GM06990 (cell line): ENCODE results near the gene HIPK2.
A peak's percentile ranks its signal among the peaks of the same experiment; 100 is the strongest.
"Not testable (repeated sequence)": the region's sequence is repeated elsewhere in the genome, so short reads cannot be mapped to it uniquely, and the experiment has no call there.

ENCODE experiments used
- DNase-seq: peaks from one replicate; pipeline ENCODE4 v3.0.0-alpha.2; 2011; ENCODE audit not compliant: insufficient read length; ENCODE audit errors: extremely low read depth
- H3K27me3 ChIP-seq: replicated peaks from 2 replicates; pipeline ENCODE4 v1.6.0; 2011; ENCODE audit warnings: low read length; ENCODE audit not compliant: control insufficient read depth, insufficient read depth
- H3K36me3 ChIP-seq: 2 replicates; pipeline ENCODE4 v1.5.1; 2011; ENCODE audit warnings: low read length; ENCODE audit not compliant: control insufficient read depth, insufficient read depth
- H3K4me3 ChIP-seq: replicated peaks from 2 replicates; pipeline ENCODE4 v1.5.1; 2011; ENCODE audit warnings: low read depth, mild to moderate bottlenecking, control low read depth, low read length
- TF ChIP-seq, protein P1 (sequence below): IDR thresholded peaks from 2 replicates; pipeline ENCODE4 v1.5.1; 2011; ENCODE audit warnings: low read length, control low read depth, mild to moderate bottlenecking, inconsistent platforms; ENCODE audit not compliant: insufficient read depth, poor library complexity, severe bottlenecking

HIPK2 gene

DNA sequence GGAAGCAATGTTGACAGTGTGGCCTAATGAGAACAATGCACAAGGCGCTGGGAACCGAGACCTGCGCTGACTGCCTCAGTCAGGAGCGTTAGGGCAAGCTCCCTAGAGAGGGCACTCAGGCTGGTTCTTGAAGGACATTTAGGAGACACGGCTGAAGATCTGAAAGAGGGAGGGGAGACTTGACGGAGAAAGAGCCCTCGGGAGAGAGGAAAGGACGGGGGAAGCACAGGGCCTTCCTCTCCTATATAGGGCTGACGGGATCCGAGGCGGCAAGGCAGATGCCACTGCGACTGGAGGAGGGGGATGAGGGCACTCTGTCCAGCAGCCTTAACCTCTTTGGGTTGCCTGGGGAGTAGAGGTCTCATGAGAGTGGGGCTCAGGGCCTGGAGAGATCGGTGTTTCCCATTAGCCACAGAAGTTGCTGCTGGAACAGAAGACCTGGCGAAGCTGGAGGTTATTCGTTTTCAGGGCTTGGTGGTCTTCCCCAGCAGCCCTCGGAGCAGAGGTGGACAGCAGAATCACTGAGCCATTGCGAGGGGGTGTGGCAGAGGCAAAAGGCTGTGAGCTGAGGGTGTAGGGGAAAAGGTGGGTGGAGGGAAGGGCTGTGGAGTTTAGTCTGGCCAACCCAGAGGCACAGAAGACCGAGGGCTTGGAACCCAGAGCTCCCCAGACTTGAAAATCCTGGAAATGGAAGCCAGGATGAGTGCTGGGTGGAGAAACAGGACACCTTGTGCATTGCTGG is 218.3 kb downstream of the HIPK2 start:
- Histone ChIP-seq H3K27me3 (no peaks in the 10 kb centered on the region), H3K36me3 (no peaks in the 10 kb centered on the region; the same call in none of the 2 replicates), H3K4me3 (no peak overlapping the region)
- TF ChIP-seq, protein P1, sequence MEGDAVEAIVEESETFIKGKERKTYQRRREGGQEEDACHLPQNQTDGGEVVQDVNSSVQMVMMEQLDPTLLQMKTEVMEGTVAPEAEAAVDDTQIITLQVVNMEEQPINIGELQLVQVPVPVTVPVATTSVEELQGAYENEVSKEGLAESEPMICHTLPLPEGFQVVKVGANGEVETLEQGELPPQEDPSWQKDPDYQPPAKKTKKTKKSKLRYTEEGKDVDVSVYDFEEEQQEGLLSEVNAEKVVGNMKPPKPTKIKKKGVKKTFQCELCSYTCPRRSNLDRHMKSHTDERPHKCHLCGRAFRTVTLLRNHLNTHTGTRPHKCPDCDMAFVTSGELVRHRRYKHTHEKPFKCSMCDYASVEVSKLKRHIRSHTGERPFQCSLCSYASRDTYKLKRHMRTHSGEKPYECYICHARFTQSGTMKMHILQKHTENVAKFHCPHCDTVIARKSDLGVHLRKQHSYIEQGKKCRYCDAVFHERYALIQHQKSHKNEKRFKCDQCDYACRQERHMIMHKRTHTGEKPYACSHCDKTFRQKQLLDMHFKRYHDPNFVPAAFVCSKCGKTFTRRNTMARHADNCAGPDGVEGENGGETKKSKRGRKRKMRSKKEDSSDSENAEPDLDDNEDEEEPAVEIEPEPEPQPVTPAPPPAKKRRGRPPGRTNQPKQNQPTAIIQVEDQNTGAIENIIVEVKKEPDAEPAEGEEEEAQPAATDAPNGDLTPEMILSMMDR, result no peak
- DNase-seq, result no peak

DNA sequence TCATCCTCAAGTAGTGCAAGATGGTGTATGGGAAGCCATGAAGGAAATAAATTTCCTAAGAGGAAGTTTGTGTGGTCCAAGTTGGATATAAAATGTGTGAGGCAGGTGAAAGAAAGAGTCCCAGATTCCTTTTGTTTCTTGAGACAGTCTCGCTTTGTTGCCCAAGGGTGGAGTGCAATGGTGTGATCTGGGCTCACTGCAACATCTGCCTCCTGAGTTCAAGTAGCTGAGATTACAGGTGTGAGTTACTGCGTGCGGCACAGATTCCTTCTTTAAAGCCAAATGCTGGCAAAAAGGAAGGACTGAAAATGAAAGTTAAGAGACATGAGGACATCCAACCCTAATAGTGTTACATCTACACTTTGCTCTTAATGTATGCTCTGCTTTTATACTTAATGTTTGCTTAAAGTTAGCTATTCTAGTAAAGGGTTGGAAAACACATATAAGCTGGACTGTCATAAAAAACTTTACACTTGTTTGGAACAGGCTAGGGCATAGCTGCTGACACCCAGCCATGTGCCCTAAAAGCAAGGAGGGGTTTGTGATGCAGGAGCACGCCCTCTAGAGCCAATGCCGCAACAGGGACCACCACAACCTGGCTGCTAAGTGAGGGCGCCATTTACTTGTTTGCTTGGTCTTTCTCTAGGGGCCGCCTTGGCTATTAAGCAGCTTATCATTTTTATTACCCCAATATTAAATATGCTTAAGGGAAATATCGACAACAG is 219.8 kb downstream of the HIPK2 start:
- TF ChIP-seq, protein P1, result no peak
- Histone ChIP-seq H3K4me3 (no peak overlapping the region), H3K27me3 (no peaks in the 10 kb centered on the region), H3K36me3 (no peaks in the 10 kb centered on the region; the same call in none of the 2 replicates)
- DNase-seq, result no peak

DNA sequence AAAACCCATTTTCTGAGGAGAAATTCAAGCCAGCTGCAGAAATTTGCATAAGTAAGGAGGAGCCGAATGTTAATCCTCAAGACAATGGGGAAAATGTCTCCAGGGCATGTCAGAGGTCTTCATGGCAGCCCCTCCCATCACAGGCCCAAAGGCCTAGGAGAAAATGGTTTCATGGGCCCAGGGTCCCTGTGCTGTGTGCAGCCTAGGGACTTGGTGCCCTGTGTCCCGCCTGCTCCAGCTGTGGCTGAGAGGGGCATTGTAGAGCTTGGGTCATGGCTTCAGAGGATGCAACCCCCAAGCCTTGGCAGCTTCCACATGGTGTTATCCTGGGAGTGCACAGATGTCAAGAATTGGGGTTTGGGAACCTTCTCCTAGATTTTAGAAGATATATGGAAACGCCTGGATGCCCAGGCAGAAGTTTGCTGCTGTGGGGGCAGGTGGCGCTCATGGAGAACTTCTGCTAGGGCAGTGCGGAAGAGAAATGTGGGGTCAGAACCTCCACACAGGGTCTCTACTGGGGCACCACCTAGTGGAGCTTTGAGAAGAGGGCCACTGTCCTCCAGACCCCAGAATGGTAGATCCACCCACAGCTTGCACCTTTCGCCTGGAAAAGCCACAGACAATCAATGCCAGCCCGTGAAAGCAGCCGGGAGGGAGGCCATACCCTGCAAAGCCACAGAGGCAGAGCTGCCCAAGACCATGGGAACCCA is 223.7 kb downstream of the HIPK2 start:
- not testable (repeated sequence) for H3K36me3 ChIP-seq, H3K4me3 ChIP-seq, DNase-seq, H3K27me3 ChIP-seq
- TF ChIP-seq, protein P1, result peak; percentile 14

DNA sequence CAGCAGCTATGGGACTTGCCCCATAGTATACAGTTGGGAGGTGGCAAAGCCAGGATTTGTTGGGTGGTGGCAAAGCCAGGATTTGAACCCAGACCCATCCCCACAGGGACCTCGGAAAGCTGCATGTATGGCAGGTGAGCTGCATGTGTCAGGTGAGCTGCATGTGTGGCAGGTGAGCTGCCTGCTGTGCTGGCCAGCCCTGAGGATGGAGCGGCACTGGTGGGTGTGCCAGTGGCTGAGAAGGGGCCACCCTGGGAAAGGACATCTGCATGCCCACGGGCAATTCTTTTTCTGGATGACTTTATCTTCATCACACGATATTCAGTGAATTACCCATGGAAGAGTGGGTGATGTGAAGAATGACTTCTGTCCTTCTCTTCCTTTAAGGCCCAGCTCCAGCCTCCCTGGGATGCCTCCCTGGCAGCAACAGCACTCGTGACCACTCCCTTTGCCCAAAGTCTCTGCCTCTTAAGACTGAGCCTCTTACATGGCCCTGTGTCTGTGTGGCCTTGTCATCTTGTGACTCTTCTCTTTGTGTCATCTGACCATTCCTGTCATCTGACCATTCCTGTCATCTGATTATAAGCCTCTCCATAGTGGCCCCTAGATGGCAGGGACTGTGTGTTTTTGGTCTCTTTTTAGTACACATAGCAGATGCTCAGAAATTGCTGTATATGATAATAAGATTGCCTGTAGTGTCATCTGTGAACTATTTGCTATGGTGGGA is 229.3 kb downstream of the HIPK2 start:
- no peak overlapping the region for H3K4me3 ChIP-seq
- H3K27me3 ChIP-seq, result no peaks in the 10 kb centered on the region; the same call in 1 of the 2 replicates
- TF ChIP-seq, protein P1, result no peak
- no peak for DNase-seq
- no peaks in the 10 kb centered on the region for H3K36me3 ChIP-seq

DNA sequence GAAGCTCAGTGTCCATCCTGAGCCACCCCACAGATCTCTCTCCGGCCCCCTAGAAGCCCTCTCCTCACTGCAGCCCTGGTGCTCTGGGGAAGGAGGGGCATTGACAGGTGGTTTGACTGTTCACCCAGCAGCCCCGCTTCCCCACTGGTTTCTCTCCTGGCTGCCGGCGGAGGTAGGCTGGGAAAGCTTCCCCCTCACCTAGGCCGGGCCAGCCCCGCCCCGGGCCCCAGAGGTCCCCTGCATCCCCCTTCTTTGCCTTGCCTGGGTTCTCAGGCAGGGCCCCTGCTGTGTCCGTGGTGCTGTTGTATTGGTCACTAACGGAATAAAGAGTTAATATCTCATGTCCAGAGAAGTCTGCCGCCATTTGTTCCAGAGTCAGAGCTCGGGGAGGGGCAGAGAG is 233.2 kb downstream of the HIPK2 start:
- DNase-seq, result no peak
- Histone ChIP-seq H3K4me3 (no peak overlapping the region), H3K27me3 (no peaks in the 10 kb centered on the region; the same call in 1 of the 2 replicates), H3K36me3 (no peaks in the 10 kb centered on the region)
- TF ChIP-seq, protein P1, result no peak
